Measurements from ENCODE around the gene COLGALT1.
"Not testable (repeated sequence)": the region's sequence is repeated elsewhere in the genome, so short reads cannot be mapped to it uniquely, and the experiment has no call there.

Gene COLGALT1

GRCh38 chr19:17598063-17598462 lies 42.6 kb downstream of the COLGALT1 start:
- DNase-seq (ENCODE audit: low read depth in 1 of 2, low spot score in 1 of 2): not testable (repeated sequence)

GRCh38 chr19:17598953-17599352 lies 43.5 kb downstream of the COLGALT1 start:
- DNase-seq (ENCODE audit: low read depth in 1 of 2, low spot score in 1 of 2): no peak

DNA sequence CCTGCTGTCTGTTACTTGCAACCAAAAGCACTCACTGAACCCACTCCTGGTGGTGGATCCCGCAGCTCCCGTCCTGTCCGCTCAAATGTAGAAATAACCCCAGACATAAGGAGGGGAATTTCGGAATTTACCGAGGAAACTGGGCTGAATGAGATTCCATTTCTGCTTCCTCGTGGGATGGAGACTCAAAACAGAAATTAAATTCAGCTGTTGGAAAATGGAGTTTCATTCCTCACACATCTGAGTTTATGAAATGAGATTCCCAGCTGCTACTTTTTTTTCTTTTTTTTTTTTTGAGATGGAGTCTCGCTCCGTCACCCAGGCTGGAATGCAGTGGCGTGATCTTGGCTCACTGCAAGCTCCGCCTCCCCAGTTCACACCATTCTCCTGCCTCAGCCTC lies 44.3 kb downstream of the COLGALT1 start:
- no peak for DNase-seq (ENCODE audit: low read depth in 1 of 2, low spot score in 1 of 2)

GRCh38 chr19:17601683-17602082 lies 46.2 kb downstream of the COLGALT1 start:
- DNase-seq (ENCODE audit: low read depth in 1 of 2, low spot score in 1 of 2): no peak

GRCh38 chr19:17602217-17602616 lies 46.8 kb downstream of the COLGALT1 start:
- DNase-seq (ENCODE audit: low read depth in 1 of 2, low spot score in 1 of 2): no peak

- DNase-seq (ENCODE audit: low read depth in 1 of 2, low spot score in 1 of 2): no peak
Measured at GRCh38 chr19:17602872-17603510, 47.5 kb downstream of the COLGALT1 start.

DNA sequence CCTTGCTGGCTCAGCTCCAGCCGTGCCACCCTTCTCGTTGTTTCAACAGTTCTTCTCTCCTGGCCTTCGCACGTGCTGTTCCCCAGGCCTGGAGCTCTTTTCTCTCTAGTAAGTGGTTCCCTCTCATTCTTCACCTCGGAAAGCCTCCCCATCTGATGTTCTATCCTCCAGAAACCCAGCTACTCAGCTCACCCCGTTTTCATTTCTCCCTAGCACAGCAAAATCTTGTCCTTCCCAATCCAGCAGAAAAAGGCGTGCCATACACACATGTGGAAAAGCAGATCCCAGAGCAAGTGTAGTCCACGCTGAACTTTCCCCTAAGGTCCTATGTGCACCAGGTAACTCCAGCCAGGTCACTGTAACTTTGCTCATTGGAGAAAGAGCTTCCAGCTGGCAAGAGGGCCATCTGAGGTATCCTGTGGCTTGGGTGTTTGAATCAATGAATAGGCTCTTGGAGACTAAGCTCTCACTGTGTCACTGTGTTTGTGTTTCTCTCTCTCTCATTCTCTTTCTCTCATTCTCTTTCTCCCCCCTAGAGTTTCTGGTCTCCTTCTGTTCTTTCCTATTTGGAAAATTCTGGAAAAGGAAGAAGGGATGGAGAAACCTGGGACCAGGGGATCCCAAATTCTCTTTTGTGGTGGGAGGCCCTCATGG lies 49.0 kb downstream of the COLGALT1 start:
- DNase-seq (ENCODE audit: low read depth in 1 of 2, low spot score in 1 of 2): no peak

GRCh38 chr19:17605117-17605516 lies 49.7 kb downstream of the COLGALT1 start:
- DNase-seq (ENCODE audit: low read depth in 1 of 2, low spot score in 1 of 2): no peak

- peak; percentile 58 to 72 for DNase-seq (ENCODE audit: low read depth in 1 of 2, low spot score in 1 of 2)
Measured at GRCh38 chr19:17605761-17606589, 50.5 kb downstream of the COLGALT1 start.

- no peak for DNase-seq (ENCODE audit: low read depth in 1 of 2, low spot score in 1 of 2)
Measured at GRCh38 chr19:17606590-17607185, 51.2 kb downstream of the COLGALT1 start.

GRCh38 chr19:17607936-17608335 lies 52.5 kb downstream of the COLGALT1 start:
- no peak for DNase-seq (ENCODE audit: low read depth in 1 of 2, low spot score in 1 of 2)

DNA sequence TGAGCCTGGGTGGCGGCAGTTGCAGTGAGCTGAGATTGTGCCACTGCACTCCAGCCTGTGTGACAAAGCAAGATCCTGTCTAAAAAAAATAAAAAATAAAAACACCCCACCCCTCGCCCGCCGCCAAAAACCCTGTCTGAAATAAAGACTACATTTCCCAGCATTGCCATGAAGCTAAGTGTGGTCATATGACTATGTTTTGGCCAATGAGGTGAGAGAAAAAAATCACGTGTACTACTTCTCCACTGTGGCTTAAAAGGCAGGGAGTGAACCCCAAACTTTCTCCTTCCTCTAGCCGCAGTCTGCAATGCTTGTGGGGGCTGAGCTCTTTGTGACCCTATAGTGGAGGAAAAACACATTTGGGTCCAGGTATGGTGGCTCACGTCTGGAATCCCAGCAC lies 54.9 kb downstream of the COLGALT1 start:
- no peak for DNase-seq (ENCODE audit: low read depth in 1 of 2, low spot score in 1 of 2)

- DNase-seq (ENCODE audit: low read depth in 1 of 2, low spot score in 1 of 2): no peak
Measured at GRCh38 chr19:17611462-17612244, 56.2 kb downstream of the COLGALT1 start.

DNA sequence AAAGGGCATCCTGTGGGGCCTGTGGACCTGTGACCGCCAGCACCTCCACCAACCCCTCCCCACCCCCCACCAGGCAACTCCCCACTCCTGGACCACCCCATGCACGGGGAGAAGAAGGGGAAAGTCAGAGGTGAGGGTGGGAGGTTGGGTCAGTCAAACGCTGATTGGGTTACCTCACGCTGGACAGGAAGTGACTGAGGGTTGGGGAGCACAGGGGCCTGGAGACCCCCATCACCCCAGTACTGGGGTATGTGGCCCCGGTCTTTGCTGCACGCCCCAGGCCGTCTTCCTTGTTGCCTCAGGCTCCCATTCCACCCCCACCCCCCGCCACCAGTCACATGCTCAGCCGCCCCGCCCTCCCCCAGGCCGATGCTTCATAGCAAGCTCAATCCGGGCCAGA lies 59.0 kb downstream of the COLGALT1 start:
- DNase-seq (ENCODE audit: low read depth in 1 of 2, low spot score in 1 of 2): no peak

DNA sequence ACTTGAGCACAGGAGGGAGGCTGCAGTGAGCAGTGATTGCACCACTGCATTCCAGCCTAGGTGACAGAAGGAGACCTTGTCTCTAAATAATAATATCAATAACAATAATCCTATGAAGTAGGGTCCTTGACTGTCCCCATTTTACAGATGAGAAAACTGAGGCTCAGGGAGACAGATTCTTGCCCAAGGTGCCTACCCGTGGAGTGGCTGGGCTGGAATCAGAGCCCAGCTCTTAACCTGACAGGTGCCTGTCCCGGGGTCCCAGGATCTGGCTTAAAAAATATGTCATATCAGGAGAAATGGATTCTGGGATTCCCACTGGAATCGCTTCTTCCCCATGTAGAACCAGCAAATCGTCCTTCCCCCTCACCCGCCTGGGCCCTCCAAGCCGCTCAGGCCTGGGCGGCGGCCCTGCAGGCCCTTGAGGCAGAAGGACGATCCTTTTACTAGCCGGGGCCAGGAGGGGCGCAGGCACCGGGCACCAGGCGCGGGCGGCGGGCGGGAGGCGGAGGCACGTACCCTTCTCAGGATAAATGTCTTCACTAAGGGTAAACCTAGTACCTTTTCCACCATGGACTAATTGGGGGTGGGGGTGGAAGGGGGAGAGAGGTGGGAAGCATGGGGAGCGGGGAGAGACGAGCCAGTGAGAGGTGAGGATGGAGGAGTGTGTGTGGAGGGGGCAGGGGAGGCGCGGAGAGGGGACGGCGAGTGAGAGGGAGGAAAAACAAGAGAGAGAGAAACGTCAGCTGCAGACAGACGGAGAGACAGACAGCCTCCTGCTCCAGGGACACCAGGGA lies 60.6 kb downstream of the COLGALT1 start:
- no peak for DNase-seq (ENCODE audit: low read depth in 1 of 2, low spot score in 1 of 2)

DNA sequence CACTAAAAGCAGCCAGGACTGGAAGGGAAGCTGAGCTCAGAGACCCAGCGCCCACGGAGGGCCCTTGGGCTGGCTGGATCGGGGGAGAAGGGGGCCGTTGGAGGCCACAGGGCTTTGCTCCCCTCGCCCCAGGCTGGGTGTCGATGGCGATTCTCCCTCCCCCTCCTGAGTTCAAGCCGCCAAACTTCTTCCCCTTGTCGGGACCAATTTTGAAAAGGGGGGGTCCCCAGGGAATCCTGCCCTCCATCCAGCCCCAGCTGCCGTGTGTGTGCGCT lies 61.2 kb downstream of the COLGALT1 start:
- no peak for DNase-seq (ENCODE audit: low read depth in 1 of 2, low spot score in 1 of 2)

- no peak for DNase-seq (ENCODE audit: low read depth in 1 of 2, low spot score in 1 of 2)
Measured at GRCh38 chr19:17616961-17617806, 61.7 kb downstream of the COLGALT1 start.

GRCh38 chr19:17617807-17618192 lies 62.4 kb downstream of the COLGALT1 start:
- DNase-seq (ENCODE audit: low read depth in 1 of 2, low spot score in 1 of 2): no peak

DNA sequence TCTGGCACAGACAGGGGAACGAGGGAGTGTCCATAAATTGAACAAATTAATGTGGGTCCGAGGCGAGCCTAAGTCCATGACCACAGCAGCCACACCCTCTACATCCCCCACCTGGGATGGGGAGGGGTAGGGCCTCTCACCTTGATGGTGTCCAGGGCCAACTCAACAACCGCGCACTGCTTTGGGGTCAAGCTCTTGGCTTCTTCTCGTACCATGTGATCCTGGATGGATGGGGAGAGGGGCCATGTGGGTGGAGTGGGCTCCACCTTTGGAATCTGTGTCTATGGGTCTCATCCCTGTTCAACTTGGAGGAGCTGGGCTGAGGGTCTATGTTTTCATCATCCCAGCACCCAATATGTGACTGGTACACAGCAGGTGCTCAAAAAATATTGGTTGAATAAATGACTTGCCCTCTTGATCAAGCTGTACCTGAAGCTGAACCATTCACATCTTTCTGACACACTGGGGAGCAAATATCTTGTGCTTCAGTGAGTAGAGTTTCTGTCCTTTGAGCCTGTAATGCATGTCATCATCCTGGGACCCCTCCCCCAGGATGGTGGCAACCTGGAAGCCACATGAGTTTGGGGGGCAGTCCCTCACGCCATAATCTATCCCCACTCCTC lies 62.9 kb downstream of the COLGALT1 start:
- DNase-seq (ENCODE audit: low read depth in 1 of 2, low spot score in 1 of 2): no peak
